ENCODE measurements around the gene HDAC5.

- no peak for TF ChIP-seq CTCF (IDR thresholded peaks at IDR 0.05)
- TF ChIP-seq POLR2A (IDR thresholded peaks at IDR 0.05) = no peak
Measured at GRCh38 chr17:44105941-44106340, 17.5 kb downstream of the HDAC5 start.

Data from adrenal gland (tissue), 5 donors.